Stomach (tissue), 9 donors: ENCODE results near the gene PAN3. TPM values are rescaled to one million over a fixed set of nuclear protein-coding genes. Genes with fewer than 3 reads are reported as not detected.

ENCODE experiments used
- DNase-seq, 2 donors: peaks; one replicate each; pipeline versions ENCODE4 v3.0.0 to v3.0.0-alpha.2; 2013 to 2019
- H3K27ac ChIP-seq, 5 donors: fragments of 200-600 bp in 4 of 5; sonication (generic) in 4 of 5; one replicate each; pipeline ENCODE4 v1.5.1; 2013 to 2019; ENCODE audit warnings: mild to moderate bottlenecking in 1 of 5, moderate library complexity in 1 of 5
- H3K27me3 ChIP-seq, 3 donors: fragments of 200-600 bp; sonication (generic); one replicate each; pipeline ENCODE4 v1.5.1; 2017 to 2019; ENCODE audit warnings: mixed run types in 1 of 3
- H3K36me3 ChIP-seq, 4 donors: fragments of 200-600 bp; sonication (generic); 1 replicate in 3 of 4; 2 replicates in 1 of 4; pipeline ENCODE4 v1.5.1; 2016 to 2019
- H3K4me1 ChIP-seq, 4 donors: fragments of 200-600 bp; sonication (generic); one replicate each; pipeline ENCODE4 v1.5.1; 2016 to 2019
- H3K4me3 ChIP-seq, 4 donors: fragments of 200-600 bp; sonication (generic) in 3 of 4; one replicate each; pipeline ENCODE4 v1.5.1; 2016 to 2019; ENCODE audit warnings: mild to moderate bottlenecking in 1 of 4
- H3K9me3 ChIP-seq, 4 donors: fragments of 200-600 bp; sonication (generic); one replicate each; pipeline ENCODE4 v1.5.1; 2016 to 2019
- EP300 ChIP-seq: sonication (generic); formaldehyde crosslinking; IDR thresholded peaks from one replicate; pipeline ENCODE4 v1.6.1; 2017; ENCODE audit warnings: antibody characterized with exemption
- POLR2A ChIP-seq, 4 donors: fragments of 450-650 bp; IDR thresholded peaks; one replicate each; pipeline ENCODE4 v1.6.1; 2016; ENCODE audit warnings: antibody characterized with exemption in 4 of 4, control low read depth in 2 of 4, mild to moderate bottlenecking in 1 of 4, moderate library complexity in 1 of 4
- POLR2AphosphoS5 ChIP-seq, 3 donors: sonication (generic); formaldehyde crosslinking; IDR thresholded peaks; one replicate each; pipeline ENCODE4 v1.6.1; 2016; ENCODE audit warnings: antibody characterized with exemption in 3 of 3
- WGBS, 5 donors: extraction: QIAGEN DNeasy Blood & Tissue Kit in 3 of 5; methylation state at CpG; one replicate each; pipeline versions ENCODE4 v1.1.5 to v1.1.7; 2013 to 2018; 5-methylcytosine and 5-hydroxymethylcytosine counted together
- intact Hi-C: fragments of 100-400 bp; cut with DNase I; formaldehyde crosslinking; loops from one replicate; pipeline ENCODE4 v1.15.1; 2023; ENCODE audit warnings: low total_unique reads
- polyA plus RNA-seq, 3 donors: library from polyadenylated mRNA; stranded (reverse); fragments of 200-250 nt; gene quantifications; one replicate each; pipeline ENCODE4 v1.2.3, GENCODE V29; 2013
- total RNA-seq, 5 donors: library from RNA; depleted of rRNA; stranded (reverse); fragments of >200 nt; gene quantifications; one replicate each; pipeline versions ENCODE4 v1.1.0 to v1.2.3, GENCODE V29; 2014 to 2016
- TF ChIP-seq, protein P1 (sequence below), 7 experiments: fragments of 450-650 bp in 4 of 7; fragments of 200-600 bp in 3 of 7; sonication (generic) in 3 of 7; IDR thresholded peaks; one replicate each; pipeline ENCODE4 v1.5.1; 2016 to 2019; ENCODE audit warnings: antibody characterized with exemption in 7 of 7, control low read depth in 2 of 7, mild to moderate bottlenecking in 1 of 7
- donor health status: healthy with polysubstance abuse.
- donor health status: Bipolar disorder and iron deficiency.
- donor health status: healthy.

Gene PAN3
- total and polyA plus RNA-seq, 8 donors = 3.9 to 68.1 (median 26.0) TPM

DNA sequence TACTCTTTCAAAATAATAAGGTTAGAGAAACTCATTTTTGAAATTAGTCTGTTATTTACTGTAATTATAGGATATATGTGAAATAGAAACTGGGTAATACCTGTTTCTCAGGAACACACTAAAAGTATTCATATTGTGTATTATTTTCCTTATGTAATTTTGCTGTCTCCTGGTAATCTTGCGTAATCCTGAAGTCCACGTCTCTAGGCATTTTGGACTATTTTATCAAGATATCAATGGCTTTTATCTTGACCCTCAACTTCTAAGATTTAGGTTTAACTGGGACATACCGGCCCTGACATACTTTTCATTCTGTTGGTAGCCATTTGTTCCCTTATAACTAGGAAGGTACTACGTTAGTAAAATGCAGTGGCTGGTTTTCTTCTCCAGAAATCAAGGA lies 80.3 kb downstream of the PAN3 start:
- DNase-seq = no peak
- H3K36me3 ChIP-seq = peaks cover 0 to 32% (median 23%) of the 10 kb centered on the region in 4 donors
- H3K27ac ChIP-seq = no peak overlapping the region
- TF ChIP-seq POLR2AphosphoS5 (IDR thresholded peaks at IDR 0.05) (no peak), EP300 (no peak), POLR2A (IDR thresholded peaks at IDR 0.05) (no peak)
- TF ChIP-seq, protein P1, sequence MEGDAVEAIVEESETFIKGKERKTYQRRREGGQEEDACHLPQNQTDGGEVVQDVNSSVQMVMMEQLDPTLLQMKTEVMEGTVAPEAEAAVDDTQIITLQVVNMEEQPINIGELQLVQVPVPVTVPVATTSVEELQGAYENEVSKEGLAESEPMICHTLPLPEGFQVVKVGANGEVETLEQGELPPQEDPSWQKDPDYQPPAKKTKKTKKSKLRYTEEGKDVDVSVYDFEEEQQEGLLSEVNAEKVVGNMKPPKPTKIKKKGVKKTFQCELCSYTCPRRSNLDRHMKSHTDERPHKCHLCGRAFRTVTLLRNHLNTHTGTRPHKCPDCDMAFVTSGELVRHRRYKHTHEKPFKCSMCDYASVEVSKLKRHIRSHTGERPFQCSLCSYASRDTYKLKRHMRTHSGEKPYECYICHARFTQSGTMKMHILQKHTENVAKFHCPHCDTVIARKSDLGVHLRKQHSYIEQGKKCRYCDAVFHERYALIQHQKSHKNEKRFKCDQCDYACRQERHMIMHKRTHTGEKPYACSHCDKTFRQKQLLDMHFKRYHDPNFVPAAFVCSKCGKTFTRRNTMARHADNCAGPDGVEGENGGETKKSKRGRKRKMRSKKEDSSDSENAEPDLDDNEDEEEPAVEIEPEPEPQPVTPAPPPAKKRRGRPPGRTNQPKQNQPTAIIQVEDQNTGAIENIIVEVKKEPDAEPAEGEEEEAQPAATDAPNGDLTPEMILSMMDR (IDR thresholded peaks at IDR 0.05) = no peak
- no peaks in the 10 kb centered on the region for H3K27me3 ChIP-seq
- no peak overlapping the region for H3K4me3 ChIP-seq
- H3K4me1 ChIP-seq = peaks cover 0 to 7% (median 0%) of the 10 kb centered on the region in 4 donors
- no peaks in the 10 kb centered on the region for H3K9me3 ChIP-seq
- WGBS, 5 donors = 65 to 77% (median 68%) methylated on average over 4 of the region's 4 CpGs
- intact Hi-C loops = no loop called here

DNA sequence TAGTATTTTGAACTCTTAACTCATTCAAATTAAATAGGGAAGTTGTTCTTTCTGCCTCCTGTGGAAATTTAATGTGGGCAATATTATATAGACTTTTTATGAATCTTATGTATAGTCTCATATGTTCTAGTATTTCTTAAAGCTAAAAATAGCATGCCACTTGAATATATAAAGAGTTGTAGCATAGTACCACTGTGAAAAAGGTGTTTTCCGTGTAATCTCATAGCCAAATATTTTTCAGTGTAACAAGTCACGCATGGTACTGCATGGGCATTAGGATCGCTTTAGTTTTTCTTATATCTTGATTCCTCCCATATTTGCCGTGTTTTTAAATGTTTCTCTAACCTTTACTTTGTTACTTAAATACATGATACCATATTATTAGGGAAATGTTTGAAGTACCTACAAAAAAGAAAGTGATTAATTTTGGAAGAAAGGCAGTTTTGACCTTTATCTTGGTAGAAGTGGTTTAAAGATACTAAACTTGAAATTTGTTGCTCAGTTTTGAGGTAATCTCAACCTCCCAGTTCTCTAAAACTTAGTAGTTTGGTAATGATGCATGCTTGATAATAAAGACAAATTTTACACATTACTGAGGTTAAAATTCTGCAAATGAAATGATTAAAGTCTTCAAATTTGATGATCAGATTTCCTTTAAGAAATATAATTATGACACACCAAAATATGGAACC lies 81.2 kb downstream of the PAN3 start:
- H3K4me1 ChIP-seq = peaks cover 0 to 7% (median 0%) of the 10 kb centered on the region in 4 donors
- H3K27ac ChIP-seq = no peak overlapping the region
- WGBS, 5 donors = 77 to 90% (median 80%) methylated on average over 4 of the region's 4 CpGs
- peaks cover 0 to 32% (median 23%) of the 10 kb centered on the region in 4 donors for H3K36me3 ChIP-seq
- no peak overlapping the region for H3K4me3 ChIP-seq
- no peak for DNase-seq
- intact Hi-C loops = no loop called here
- TF ChIP-seq, protein P1 (IDR thresholded peaks at IDR 0.05) = no peak
- no peak for TF ChIP-seq POLR2AphosphoS5 (IDR thresholded peaks at IDR 0.05)
- no peak for TF ChIP-seq POLR2A (IDR thresholded peaks at IDR 0.05)
- TF ChIP-seq EP300 = no peak
- no peaks in the 10 kb centered on the region for H3K27me3 ChIP-seq
- H3K9me3 ChIP-seq = no peaks in the 10 kb centered on the region

- intact Hi-C loops = no loop called here
- no peaks in the 10 kb centered on the region for H3K9me3 ChIP-seq
- H3K27me3 ChIP-seq = no peaks in the 10 kb centered on the region
- DNase-seq = no peak
- H3K4me3 ChIP-seq = no peak overlapping the region
- peaks cover 0 to 7% (median 0%) of the 10 kb centered on the region in 4 donors for H3K4me1 ChIP-seq
- no peak for TF ChIP-seq POLR2AphosphoS5 (IDR thresholded peaks at IDR 0.05)
- no peak for TF ChIP-seq EP300
- TF ChIP-seq POLR2A (IDR thresholded peaks at IDR 0.05) = no peak
- TF ChIP-seq, protein P1 (IDR thresholded peaks at IDR 0.05) = no peak
- H3K36me3 ChIP-seq = peaks cover 0 to 31% (median 21%) of the 10 kb centered on the region in 4 donors
- H3K27ac ChIP-seq = no peak overlapping the region
- 93 to 99% (median 97%) methylated on average over 4 of the region's 4 CpGs for WGBS, 5 donors
These were observed 81.8 kb downstream of the PAN3 start for GRCh38 chr13:28220166-28220565.

GRCh38 chr13:28229522-28230411 lies 91.4 kb downstream of the PAN3 start:
- H3K36me3 ChIP-seq = peaks cover 0 to 25% (median 16%) of the 10 kb centered on the region in 4 donors
- no peak for DNase-seq
- TF ChIP-seq, protein P1 (IDR thresholded peaks at IDR 0.05) = no peak
- TF ChIP-seq EP300 (no peak), POLR2A (IDR thresholded peaks at IDR 0.05) (no peak)
- H3K4me3 ChIP-seq = no peak overlapping the region
- no peaks in the 10 kb centered on the region for H3K27me3 ChIP-seq
- no peaks in the 10 kb centered on the region for H3K4me1 ChIP-seq
- WGBS, 5 donors = 76 to 87% (median 81%) methylated on average over 4 of the region's 4 CpGs
- H3K9me3 ChIP-seq = no peaks in the 10 kb centered on the region
- intact Hi-C loops = no loop called here
- no peak overlapping the region for H3K27ac ChIP-seq
